Measurements from ENCODE around the gene CDKAL1. TPM values are rescaled to one million over a fixed set of nuclear protein-coding genes. Genes with fewer than 3 reads are reported as not detected.

CDKAL1 gene
- total RNA-seq, 4 donors from 2014 or later = 10.1 to 22.0 (median 12.5) TPM

- H3K36me3 ChIP-seq = no peaks in the 10 kb centered on the region
- WGBS = 88% methylated on average over 5 of the region's 5 CpGs
- H3K27ac ChIP-seq = no peak overlapping the region
- H3K4me1 ChIP-seq = no peaks in the 10 kb centered on the region
- no peak for DNase-seq (ENCODE audit: low spot score in 2 of 2)
- H3K27me3 ChIP-seq = no peaks in the 10 kb centered on the region
- H3K9me3 ChIP-seq = no peaks in the 10 kb centered on the region
- TF ChIP-seq CTCF (IDR thresholded peaks at IDR 0.05) = no peak
- no peak overlapping the region for H3K4me3 ChIP-seq
These were observed 258.9 kb downstream of the CDKAL1 start for GRCh38 chr6:20793174-20793573.

GRCh38 chr6:20797597-20797996 is 263.3 kb downstream of the CDKAL1 start:
- WGBS = 97% methylated on average over 7 of the region's 7 CpGs
- no peaks in the 10 kb centered on the region for H3K4me1 ChIP-seq
- no peak overlapping the region for H3K4me3 ChIP-seq
- no peak for DNase-seq (ENCODE audit: low spot score in 2 of 2)
- no peaks in the 10 kb centered on the region for H3K9me3 ChIP-seq
- no peak for TF ChIP-seq POLR2A (IDR thresholded peaks at IDR 0.05)
- no peak for TF ChIP-seq CTCF (IDR thresholded peaks at IDR 0.05)
- no peak for TF ChIP-seq EP300 (IDR thresholded peaks at IDR 0.05)
- TF ChIP-seq POLR2AphosphoS5 (IDR thresholded peaks at IDR 0.05) = no peak
- H3K27ac ChIP-seq = no peak overlapping the region
- H3K36me3 ChIP-seq = no peaks in the 10 kb centered on the region
- no peaks in the 10 kb centered on the region for H3K27me3 ChIP-seq

DNA sequence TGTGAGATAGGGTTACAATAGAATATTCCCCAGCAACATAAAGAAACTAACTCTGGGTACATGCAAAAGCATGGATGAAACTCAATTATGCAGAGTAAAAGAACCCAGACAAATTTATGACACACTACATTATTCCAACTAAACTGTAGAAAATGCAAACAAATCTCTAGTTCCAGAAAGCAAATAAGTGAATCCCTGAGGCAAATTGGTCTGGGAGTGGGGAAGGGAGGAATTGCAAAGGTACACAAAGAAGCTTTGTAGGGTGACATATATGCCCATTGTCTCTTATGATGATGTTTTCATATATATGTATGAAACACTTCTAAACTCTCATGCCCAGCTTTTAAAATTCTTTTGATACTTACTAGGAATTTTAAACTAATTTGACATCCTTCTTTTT is 266.0 kb downstream of the CDKAL1 start:
- Histone ChIP-seq H3K4me3 (no peak overlapping the region), H3K9me3 (no peaks in the 10 kb centered on the region), H3K27ac (no peak overlapping the region), H3K27me3 (no peaks in the 10 kb centered on the region), H3K4me1 (no peaks in the 10 kb centered on the region), H3K36me3 (no peaks in the 10 kb centered on the region)
- TF ChIP-seq POLR2AphosphoS5 (IDR thresholded peaks at IDR 0.05) (no peak), EP300 (IDR thresholded peaks at IDR 0.05) (no peak), POLR2A (IDR thresholded peaks at IDR 0.05) (no peak), CTCF (IDR thresholded peaks at IDR 0.05) (no peak)
- no peak for DNase-seq (ENCODE audit: low spot score in 2 of 2)

DNA sequence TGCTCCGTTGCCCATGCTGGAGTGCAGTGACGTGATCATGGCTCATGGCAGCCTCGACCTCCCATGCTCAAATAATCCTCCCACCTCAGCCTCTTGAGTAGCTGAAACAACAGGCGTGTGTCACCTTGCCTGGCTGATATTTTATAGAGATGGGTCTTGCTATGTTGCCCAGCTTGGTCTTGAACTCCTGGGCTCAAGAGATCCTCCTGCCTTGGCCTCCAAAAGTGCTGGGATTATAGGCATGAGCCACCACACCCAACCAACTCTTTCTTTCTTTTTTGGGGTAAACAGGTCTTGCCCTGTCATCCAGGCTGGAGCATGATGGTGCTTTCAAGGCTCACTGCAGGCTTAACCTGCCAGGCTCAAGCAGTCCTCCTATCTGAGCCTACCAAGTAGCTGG is 266.4 kb downstream of the CDKAL1 start:
- Histone ChIP-seq H3K4me1 (no peaks in the 10 kb centered on the region), H3K36me3 (no peaks in the 10 kb centered on the region), H3K9me3 (no peaks in the 10 kb centered on the region), H3K27ac (no peak overlapping the region), H3K27me3 (no peaks in the 10 kb centered on the region), H3K4me3 (no peak overlapping the region)
- TF ChIP-seq EP300 (IDR thresholded peaks at IDR 0.05) (no peak), CTCF (IDR thresholded peaks at IDR 0.05) (no peak), POLR2AphosphoS5 (IDR thresholded peaks at IDR 0.05) (no peak)
- DNase-seq (ENCODE audit: low spot score in 2 of 2) = no peak
- 94% methylated on average over 4 of the region's 4 CpGs for WGBS

- 96% methylated on average over 3 of the region's 3 CpGs for WGBS
- H3K27ac ChIP-seq = no peak overlapping the region
- TF ChIP-seq POLR2A (IDR thresholded peaks at IDR 0.05) = no peak
- no peak for TF ChIP-seq POLR2AphosphoS5 (IDR thresholded peaks at IDR 0.05)
- TF ChIP-seq EP300 (IDR thresholded peaks at IDR 0.05) = no peak
- no peak for TF ChIP-seq CTCF (IDR thresholded peaks at IDR 0.05)
- DNase-seq (ENCODE audit: low spot score in 2 of 2) = no peak
- no peak overlapping the region for H3K4me3 ChIP-seq
- peaks cover 6% of the 10 kb centered on the region for H3K9me3 ChIP-seq
- no peaks in the 10 kb centered on the region for H3K27me3 ChIP-seq
- H3K36me3 ChIP-seq = no peaks in the 10 kb centered on the region
- H3K4me1 ChIP-seq = no peaks in the 10 kb centered on the region
These were observed 267.3 kb downstream of the CDKAL1 start for GRCh38 chr6:20801595-20801994.
